OCI-LY1 (cell line): Measurements from ENCODE around the gene FALEC.

Source experiments
- CTCF ChIP-seq: fragments of 200-600 bp; sonication (generic), shearing (Covaris generic); IDR thresholded peaks from 2 replicates; pipeline ENCODE4 v1.5.1; 2017; ENCODE audit warnings: mild to moderate bottlenecking, antibody characterized with exemption, low read length, moderate library complexity, mixed read lengths
- EZH2 ChIP-seq: fragments of 200-600 bp; sonication (generic), shearing (Covaris generic); IDR thresholded peaks from 2 replicates; pipeline ENCODE4 v1.8.0; 2017; ENCODE audit warnings: borderline replicate concordance, mixed run types, mild to moderate bottlenecking, antibody characterized with exemption, low read length, moderate library complexity, mixed read lengths

- TF ChIP-seq CTCF (no peak), EZH2 (no peak)
Measured at GRCh38 chr1:150534002-150534401, 18.4 kb downstream of the FALEC start.
